Measurements from ENCODE around the gene PDSS2.
"Not testable (repeated sequence)": the region's sequence is repeated elsewhere in the genome, so short reads cannot be mapped to it uniquely, and the experiment has no call there.

The PDSS2 gene, protein sequence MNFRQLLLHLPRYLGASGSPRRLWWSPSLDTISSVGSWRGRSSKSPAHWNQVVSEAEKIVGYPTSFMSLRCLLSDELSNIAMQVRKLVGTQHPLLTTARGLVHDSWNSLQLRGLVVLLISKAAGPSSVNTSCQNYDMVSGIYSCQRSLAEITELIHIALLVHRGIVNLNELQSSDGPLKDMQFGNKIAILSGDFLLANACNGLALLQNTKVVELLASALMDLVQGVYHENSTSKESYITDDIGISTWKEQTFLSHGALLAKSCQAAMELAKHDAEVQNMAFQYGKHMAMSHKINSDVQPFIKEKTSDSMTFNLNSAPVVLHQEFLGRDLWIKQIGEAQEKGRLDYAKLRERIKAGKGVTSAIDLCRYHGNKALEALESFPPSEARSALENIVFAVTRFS

DNA sequence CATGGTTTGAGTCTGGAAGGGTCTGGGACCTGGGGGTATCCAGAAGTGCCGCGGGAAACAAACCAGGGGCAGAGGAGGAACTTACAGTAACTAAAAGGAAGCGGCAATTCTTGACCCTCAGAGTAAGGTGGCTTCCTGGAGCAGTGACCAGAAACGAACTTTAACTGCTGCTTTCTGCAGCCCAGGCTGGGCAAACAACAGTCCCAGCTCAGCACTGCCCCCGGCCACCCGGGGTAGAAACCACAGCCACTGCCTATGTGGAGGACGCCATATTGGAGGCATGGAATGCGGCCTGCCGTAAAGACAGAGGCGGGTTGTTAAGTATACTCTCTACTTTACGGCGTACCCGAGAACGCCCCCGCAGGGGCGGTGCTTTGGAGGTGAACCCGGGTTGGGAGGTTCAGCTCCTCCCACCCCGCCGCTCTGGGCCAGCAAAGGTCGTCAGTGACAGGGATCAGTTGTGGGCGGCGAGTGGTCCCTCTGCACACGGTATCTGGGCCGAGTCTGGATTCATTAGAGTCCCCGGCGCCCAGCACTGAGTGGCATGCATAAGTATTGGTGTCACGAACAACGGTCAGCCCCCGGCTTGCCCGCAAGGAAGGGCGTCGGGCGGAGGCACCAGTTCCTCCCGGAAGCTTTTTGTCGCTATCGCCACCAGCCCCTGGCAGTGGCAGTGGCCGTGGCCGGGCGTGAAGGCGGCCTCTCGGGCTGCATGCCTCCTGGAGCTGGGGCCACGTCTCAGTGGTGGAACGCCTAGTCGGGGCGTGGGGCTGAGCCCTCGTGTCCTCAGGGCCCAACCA is at the start of gene PDSS2:
TSS of gene PDSS2 (minus strand) at position 282 of the 800 bp plus-strand sequence. CDS start at position 3, 279 bp downstream.
- DNase-seq, result peak; percentile 100

DNA sequence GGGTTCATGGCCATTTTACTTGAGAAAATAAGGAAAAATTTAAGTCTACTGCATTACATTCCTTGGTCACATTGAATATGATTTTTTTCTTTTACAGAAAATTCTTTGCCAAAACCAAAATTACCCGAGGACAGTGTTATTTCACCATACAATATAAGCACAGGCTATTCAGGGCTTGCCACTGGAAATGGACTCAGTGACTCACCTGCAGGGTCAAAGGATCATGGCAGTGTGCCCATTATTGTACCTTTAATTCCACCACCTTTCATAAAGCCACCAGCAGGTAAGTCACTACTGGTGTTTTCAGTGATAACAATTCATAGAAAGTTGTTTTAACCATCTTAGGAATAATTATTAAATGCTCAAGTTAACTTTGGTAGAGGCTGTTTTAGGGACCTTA is 46.8 kb upstream of the PDSS2 start:
- DNase-seq, result no peak

DNA sequence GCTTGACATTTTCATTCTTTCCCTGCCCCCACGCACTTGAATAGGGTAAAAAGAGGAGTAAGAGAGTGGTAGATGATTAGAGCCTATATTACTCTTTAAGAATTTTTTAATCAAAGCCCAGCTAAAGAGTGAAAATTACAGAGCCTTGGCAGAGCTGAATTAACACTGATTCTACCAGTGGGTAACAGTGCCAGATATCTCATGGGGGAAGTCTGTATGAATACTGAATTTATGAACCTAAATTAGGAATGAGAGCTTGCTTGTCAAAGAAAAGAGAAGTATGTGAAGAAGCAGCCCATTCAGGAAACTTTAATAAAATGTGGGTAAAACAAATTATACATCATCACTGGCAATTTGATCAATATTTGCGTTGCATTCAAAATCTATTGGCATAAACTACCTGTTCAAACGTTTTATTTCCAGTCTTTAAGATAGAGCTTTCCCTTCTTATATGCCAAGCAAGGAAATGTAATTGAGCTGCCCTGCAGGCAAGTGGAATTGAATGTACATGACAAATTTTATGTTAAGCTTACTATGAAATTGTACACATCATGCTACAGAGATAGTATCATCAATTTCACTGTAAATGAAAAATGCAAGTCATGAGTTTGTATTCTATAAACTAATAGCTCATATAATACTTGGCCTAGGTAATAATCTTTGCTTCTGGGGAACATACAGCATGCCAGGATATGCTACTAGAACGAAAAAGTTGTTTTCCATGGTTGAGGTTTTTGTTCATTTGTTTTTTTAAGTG is 45.1 kb upstream of the PDSS2 start:
- DNase-seq, result peak; percentile 44

DNA sequence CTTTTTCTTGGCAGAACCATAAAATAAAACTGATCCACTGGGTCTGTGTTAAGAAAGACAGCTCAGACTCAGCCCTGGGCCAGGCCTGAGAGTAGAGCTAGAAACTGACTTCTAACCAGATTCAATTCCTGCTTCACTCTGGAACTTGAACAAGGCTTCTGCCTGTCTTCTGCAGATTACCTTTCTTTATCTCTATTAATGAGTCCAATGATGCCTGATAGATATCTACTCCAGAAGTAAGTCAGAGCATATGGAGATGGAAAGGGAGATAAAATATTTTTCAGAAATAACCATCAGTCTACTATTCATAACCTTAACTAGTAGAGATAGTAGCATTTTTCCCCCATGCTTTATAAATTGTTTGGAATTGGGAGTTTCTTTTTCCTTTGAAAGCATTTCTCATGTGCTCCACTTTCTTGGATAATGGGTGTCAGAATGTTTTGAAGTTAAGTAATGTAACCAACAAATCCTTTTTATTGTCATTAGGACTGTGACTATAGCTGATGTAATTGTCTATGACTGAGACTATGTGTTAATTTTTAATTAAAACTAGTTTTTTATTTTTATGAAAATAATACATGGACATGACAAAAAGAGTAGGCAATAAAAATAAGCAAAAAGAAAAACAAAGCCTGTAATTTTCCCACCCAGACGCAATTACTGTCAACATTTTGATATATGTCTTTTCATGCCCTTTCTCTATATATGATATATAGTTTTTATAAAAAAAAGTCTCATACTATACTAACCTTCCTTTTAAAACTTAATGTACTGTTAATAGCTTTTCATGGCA is 37.7 kb upstream of the PDSS2 start:
- DNase-seq, result no peak

DNA sequence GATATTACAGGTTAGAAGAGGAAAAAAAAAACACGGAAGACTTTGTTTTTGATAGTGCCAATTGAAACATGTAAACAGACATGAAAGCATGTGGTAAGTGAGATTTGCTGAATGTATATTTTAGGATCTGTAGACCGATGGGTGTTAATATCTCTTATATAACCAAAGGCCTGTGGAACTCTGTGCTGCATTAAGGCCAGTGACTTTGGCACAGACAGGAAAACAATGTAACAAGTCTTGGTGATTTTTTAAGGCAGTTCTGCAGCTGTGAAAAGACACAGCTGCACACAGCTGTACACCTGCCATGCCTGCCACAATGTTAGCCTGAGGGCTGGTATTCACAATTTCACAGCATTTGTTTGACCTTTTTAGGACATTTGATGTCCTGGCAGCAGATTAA is 36.6 kb upstream of the PDSS2 start:
- peak; percentile 28 for DNase-seq

DNA sequence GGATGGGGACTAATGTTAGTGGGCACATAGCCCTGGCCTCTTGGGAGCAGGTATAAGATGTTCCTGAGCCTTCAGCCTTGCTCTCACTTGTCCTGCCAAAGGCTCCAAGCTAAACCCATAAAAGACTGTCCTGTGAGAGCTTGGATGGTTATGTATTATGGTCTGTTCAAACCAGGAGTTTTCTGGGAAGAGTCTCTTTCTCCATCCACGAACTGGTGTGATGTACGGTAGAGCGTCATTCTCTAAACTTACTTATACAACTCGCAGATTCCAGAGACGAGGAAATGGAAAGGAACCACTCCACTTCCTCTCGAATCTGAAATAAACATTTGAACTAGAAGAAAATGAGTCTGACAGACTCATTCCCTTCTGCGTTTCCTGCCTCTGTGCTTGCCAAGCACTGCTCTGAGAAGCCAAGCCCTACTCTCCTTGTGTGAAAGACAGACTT is 35.9 kb upstream of the PDSS2 start:
- no peak for DNase-seq

DNA sequence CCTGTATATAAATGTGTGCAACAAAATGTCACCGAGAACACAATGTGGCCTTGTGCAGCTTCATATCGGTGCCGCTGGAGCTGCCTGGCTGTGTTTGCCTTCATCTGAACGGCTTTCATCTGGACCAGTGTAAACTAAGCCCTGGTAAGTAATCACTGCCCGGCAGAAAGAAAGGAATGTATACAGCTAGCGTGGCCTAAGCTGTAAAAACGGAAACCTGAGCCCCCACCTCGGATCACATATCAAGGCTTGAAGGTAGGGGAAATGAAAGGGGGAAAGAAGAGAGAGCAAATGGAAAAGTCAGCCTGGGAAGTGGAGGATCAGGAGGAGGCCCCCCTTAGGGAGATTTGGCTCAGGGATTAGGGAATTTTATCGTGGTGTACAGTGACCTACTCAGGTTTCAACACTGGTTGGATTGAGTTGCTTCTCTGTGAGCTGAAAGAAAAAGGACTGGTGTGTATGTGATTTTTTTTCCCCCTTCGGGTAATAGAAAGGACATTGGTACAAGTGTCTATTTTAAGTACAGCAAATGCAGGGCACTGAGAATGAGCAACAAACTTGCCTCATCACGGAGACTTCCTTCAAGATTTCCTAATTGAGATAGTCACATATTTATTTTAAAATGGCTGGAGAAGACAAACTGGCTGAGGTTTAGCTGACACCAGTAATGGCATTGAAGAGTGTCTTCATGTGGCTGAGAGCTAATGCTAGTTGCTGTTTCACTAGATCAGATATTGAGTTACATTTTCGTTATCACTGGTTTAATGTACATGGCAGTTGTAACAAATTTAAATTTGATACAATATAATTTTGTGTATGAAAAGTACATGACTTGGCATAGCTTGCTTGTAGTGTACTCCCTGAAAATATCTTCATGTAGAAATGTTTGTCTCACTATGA is 34.0 kb upstream of the PDSS2 start:
- peak; percentile 17 for DNase-seq

DNA sequence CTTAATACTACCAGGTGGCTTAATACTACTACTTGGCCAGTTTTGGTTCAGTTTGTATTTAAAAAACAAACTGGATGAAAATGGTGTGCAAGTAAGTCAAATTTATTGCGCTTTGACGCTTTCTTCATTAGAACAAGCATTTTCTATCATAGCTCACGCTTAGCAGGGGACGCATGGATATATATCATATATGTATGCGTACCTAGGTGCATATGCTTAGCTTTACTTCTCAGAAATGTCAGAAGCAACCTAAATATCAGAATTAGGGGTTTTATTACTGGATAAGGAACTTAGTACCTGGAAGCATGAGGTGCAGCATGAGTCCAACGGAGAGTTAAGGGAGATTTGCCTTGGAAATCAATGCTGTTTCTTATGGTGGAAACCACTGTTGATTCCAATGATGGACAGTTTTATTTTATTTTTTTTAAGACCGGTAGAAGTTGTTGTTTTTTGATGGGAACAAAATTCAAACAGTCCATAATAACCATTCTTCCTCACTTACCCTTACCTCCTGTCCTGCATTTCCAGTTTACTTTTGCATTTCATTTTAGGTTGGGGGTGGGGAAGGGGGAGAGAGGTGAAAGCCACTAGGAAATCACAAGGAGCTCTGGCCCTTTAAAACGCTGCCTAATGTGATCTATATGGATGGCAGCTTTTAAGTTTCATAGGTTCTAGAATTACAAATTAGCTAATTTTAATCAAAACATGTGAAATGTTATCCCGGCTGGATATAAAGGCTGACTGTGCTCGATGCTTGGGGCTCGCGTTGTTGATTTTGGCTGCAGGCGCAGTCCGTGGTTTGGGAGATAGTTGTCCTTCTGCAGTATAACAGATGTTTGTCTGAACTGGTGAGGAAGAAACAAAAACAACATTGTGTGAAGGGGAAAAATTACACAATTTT is 32.6 kb upstream of the PDSS2 start:
- no peak for DNase-seq

DNA sequence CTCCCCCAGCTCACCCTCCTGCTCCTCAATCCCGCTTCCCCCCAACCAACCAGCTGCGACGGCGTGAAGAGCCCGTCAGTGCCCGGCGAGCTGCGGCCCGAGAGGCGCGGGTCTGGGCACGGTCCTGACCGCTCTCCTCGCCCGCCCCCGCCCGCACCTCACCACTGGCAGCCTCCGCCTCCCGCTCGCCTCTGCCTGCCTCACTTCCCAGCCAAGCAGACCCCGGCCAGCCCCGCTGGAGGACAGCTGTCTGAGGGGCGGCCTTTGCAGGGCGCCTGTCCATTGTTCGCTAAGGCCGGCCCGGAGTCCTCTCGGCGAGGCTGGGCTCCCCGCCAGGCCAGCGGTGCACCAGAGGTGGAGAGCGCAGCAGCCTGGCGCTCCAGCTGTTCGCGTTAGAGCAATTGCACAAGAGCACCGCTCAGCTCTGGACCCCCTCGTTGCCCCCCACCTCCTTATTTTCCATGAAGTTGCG is 31.8 kb upstream of the PDSS2 start:
- DNase-seq, result no peak

DNA sequence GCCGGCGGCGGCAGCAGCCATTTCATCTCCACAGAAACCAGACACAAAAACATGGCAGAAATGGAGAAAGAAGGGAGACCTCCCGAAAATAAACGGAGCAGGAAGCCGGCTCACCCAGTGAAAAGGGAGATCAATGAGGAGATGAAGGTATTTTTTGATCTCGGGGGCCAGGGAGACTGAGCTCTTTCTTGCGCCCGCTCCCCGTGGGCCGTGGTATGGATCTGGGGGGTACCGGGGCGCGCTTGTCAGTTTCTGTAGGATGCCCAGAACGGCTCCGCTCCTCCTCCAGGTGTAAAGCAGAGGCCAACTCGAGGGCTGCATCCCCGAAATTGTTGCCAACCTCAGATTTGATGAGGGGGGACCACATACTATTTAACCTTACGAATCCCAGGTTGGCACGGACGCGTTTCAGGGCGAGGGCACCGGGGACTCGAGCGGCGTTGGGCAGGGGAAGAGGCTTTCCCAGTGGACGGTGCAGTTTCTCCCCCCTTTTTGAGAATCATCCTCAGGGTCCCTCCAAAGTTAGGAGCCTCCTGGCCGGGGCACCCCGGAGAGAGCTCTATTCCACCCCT is 31.3 kb upstream of the PDSS2 start:
- no peak for DNase-seq

DNA sequence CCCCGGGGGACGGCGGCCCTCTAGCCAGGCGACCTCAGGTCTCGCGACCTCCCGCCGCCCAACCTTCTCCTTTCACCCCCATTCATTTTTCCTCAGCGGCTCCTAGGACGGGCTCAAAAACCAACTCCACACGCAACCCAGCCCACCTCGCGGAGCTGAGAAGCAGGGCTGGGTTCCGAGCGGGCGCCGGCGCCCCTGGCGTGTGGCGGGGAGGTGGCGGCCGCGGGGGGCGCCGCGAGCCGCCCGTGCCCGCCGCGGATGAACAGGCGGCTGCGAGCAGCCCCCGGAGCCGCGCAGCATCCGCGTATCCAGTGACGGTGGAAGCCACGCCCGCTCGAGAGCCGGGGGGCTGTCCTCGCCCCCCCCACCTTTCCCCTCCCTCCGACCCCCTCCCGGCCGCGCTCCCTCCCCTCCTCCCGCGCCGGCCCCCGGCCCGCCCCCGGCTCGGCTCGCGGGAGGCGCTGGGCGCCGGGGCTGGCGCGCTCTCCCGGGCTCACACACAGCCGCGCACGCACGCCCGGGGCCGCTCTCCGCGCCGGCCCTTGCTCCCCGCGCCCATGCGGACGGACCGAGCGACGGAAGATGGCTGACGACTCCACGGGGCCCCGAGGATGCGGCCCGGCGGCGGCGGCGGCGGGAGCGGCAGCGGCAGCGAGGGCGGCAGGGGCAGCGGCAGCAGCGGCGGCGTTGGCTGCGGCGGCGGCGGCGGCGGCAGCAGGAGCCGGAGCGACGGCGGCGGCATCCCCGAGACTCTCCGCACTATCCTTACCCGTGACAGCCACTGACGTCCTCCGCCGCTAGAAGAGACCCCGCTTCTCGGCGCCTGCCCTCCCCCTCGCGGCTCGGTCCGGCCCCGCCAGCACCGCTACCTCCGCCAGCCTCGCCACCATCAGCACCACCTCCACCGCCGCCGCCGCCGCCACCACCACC is 30.5 kb upstream of the PDSS2 start, which contains the start of gene SOBP:
TSS of gene SOBP (plus strand) at position 482 of the 930 bp plus-strand sequence. CDS start 500 bp downstream, outside the sequence.
- DNase-seq, result no peak

DNA sequence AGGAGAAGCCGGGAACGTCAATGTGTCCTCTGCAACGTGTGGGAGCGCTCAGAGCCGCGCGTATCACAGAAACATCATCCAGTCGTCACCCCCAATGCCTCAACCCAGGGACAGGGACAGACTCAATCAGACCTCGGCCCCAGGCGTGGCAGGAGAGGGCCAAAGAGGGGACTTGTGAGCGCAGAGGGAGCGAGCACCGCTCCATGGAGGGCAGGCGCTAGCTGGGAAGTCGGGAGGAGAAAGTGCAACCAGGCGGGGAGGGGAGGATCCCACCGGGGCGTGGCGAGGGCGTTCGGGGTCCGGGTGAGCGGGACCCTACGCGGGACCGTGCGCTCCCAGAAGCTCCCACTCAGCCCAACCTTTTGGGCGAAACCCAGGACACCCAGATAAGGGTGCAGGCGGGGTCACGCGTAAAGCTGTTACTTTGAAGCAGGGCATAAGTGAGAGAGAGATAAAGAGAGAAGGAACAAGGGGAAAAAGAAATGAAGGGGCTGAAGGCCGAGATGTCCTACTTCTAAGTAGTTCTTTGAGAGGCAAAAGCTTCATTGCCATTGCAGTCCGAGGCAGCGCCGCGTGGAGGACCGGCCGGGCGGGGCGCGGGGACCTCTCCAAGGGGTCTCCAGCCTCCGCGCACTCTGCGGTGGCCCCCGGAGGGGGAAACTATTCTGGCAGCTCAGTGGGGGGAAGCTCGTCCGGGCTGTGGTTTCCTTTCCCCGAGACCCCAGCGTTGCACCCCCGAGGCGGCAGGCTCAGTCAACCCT is 29.7 kb upstream of the PDSS2 start:
- peak; percentile 52 for DNase-seq

DNA sequence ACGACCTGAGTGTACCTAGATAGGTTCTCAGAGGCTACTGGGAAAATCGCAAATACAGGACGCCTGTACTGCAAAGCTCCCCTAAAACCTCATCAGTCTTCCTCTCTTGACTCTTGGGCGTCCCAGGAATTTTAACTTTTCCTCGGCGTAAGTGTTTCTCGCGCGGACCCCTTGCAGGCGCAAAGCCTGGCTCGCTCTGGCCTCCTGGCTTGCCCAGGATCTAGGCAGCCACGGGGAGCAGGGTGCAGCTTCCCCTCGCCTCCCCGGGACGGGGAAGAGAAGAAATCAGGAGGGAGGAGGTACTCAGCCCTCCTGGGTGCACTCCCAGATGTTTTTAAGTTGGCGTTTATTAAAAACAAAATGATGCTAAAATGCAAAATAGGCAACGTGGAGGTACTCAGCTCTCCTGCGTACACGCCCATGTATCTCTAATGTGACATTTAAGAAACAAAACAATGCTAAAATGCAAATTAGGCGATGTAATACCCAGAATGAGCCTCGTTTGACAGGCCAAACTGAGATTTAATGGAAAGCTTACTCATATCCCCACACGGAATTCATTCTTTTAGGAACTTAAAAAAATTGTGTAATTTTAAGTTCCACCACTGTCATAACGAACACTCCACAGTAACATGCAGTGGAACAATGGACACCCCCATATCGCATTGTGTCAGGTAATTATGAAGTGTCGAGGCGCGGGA is 29.0 kb upstream of the PDSS2 start:
- DNase-seq, result no peak

DNA sequence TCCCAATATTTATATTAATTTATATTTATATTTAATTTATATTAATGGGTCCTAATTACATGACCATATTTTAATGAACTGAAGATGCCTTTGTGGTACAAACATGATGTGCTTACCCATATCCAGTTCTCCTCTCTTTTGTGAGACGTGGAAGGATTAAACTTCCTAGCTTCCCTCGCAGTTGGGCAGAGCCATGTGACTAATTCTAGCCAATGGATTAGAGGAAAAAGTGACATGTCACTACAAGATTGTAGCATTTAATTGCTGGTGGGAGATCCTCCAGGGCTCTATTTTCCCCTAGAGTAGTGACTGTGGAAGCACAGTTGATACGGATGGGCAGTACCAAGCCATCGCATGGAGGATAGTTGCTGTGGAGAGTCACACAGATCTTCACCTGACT is 25.8 kb upstream of the PDSS2 start:
- no peak for DNase-seq

DNA sequence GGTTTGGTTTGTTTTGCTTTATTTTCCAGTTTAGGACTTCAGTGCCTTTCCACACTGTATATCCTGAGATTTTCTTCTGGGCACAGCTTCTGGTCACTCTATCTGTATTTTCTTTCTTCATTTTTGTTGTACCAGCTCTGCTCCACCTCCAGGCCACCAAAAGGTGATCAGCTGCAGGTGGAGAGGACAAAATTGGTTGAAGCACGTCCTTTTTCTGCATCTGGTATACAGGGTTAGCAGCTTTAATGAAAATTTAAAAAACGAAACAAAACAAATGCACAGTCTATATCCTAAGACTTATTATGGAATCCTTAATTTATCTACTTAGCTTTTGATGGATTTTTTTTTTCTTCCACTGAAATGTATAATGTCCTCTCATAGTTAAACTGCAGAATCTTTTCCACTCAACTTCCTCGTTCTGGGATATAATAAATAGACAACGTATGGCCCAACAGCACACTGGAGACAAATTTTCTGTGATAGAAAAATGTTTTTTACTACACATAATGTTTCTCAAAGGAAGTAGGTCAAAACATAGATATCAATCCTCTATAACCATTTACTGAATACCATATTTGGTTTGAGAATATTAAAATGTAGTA is 19.8 kb upstream of the PDSS2 start:
- DNase-seq, result no peak

DNA sequence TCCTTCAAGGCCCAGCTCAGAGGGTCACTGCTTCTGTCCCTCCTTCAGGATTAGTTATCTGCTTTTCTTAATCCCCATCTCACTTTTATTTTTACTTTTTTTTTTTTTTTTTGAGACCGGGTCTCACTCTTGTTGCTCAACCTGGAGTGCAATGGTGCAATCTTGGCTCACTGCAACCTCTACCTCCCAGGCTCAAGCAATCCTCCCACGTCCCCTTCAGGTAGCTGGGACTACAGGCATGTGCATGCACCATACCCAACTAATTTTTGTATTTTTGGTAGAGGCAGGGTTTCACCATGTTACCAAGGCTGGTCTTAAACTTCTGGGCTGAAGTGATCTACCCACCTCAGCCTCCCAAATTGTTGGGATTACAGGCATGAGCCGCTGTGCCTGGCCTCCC is 16.5 kb upstream of the PDSS2 start:
- not testable (repeated sequence) for DNase-seq

DNA sequence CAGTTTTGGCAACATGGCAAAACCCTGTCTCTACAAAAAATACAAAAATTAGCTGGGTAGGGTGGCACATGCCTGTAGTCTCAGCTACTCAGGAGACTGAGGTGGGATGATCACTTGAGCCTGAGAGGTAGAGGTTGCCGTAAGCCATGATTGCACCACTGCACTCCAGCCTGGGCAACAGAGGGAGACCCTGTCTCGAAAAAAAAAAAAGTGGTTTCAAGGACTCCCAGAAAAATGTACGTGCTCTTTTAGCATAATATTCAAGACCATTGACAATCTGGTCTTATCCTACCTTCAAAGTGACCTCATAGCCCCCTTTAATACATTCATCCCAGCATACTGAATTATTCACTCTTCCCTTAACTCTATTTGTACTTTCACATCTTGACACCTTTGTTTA is 16.0 kb upstream of the PDSS2 start:
- DNase-seq, result not testable (repeated sequence)

All from OCI-M1 (cell line).